Measurements from ENCODE around the gene DPYD. TPM values are rescaled to one million over a fixed set of nuclear protein-coding genes. Genes with fewer than 3 reads are reported as not detected.
A peak's percentile ranks its signal among the peaks of the same experiment; 100 is the strongest.

DPYD gene
- total RNA-seq, 1 experiment from 2014 or later: 0.46 TPM

- DNase-seq (ENCODE audit: low spot score) (no peak), ATAC-seq (no peak)
- Mint-ChIP-seq H3K9me3 (no peaks in the 10 kb centered on the region), H3K27me3 (ENCODE audit: low read depth) (peaks cover 27% of the 10 kb centered on the region), H3K27ac (no peak overlapping the region), H3K4me3 (peak overlapping the region; percentile 88), H3K4me1 (peaks cover 18% of the 10 kb centered on the region), H3K36me3 (no peaks in the 10 kb centered on the region)
- CTCF ChIA-PET: interaction anchor here (2.8 kb wide), 1 partner anchor 134 kb away, joined by 7 read pairs; no protein-coding TSS in a partner anchor
- POLR2A ChIA-PET: interaction anchor here (0.7 kb wide), 1 partner anchor 57 kb away, joined by 3 read pairs; no protein-coding TSS in a partner anchor
- no peak for TF ChIP-seq EMX1 (CRISPR knock-in tag; IDR thresholded peaks at IDR 0.05)
- no peak for TF ChIP-seq NFYB (CRISPR knock-in tag; conservative IDR thresholded peaks at IDR 0.05; ENCODE audit: low read depth)
- no peak for TF ChIP-seq ZNF423 (CRISPR knock-in tag; IDR thresholded peaks at IDR 0.05)
- TF ChIP-seq OVOL2 (CRISPR knock-in tag; IDR thresholded peaks at IDR 0.05; ENCODE audit: borderline replicate concordance): no peak
- no peak for TF ChIP-seq CREB1 (CRISPR knock-in tag; IDR thresholded peaks at IDR 0.05)
These were observed 1.1 kb downstream of the DPYD start for GRCh38 chr1:97919585-97920261.

- Mint-ChIP-seq H3K4me3 (no peak overlapping the region), H3K4me1 (peaks cover 18% of the 10 kb centered on the region), H3K27ac (no peak overlapping the region), H3K27me3 (ENCODE audit: low read depth) (peaks cover 27% of the 10 kb centered on the region), H3K9me3 (no peaks in the 10 kb centered on the region), H3K36me3 (no peaks in the 10 kb centered on the region)
- ChIA-PET POLR2A (no interaction called here), CTCF (no interaction called here)
- TF ChIP-seq GRHL2 (CRISPR knock-in tag; IDR thresholded peaks at IDR 0.05; ENCODE audit: insufficient replicate concordance, severe bottlenecking) (no peak), CREM (CRISPR knock-in tag; IDR thresholded peaks at IDR 0.05) (no peak), ELF4 (CRISPR knock-in tag; IDR thresholded peaks at IDR 0.05; ENCODE audit: low read depth) (no peak), FOXJ3 (CRISPR knock-in tag; IDR thresholded peaks at IDR 0.05; ENCODE audit: borderline replicate concordance) (no peak), NFYB (CRISPR knock-in tag; conservative IDR thresholded peaks at IDR 0.05; ENCODE audit: low read depth) (no peak), FOXP4 (CRISPR knock-in tag; IDR thresholded peaks at IDR 0.05) (no peak), CDX4 (CRISPR knock-in tag; IDR thresholded peaks at IDR 0.05; ENCODE audit: borderline replicate concordance) (no peak), PREB (CRISPR knock-in tag; IDR thresholded peaks at IDR 0.05; ENCODE audit: borderline replicate concordance) (no peak), ATF2 (CRISPR knock-in tag; IDR thresholded peaks at IDR 0.05; ENCODE audit: borderline replicate concordance, low read depth) (no peak), E2F1 (CRISPR knock-in tag; IDR thresholded peaks at IDR 0.05) (no peak), AR (CRISPR knock-in tag; IDR thresholded peaks at IDR 0.05) (no peak), PRDM15 (CRISPR knock-in tag; IDR thresholded peaks at IDR 0.05) (no peak), ZNF263 (CRISPR knock-in tag; IDR thresholded peaks at IDR 0.05; ENCODE audit: low read depth) (no peak), ESRRA (CRISPR knock-in tag; IDR thresholded peaks at IDR 0.05; ENCODE audit: borderline replicate concordance) (no peak), CREB1 (CRISPR knock-in tag; IDR thresholded peaks at IDR 0.05) (no peak), KAT7 (CRISPR knock-in tag; IDR thresholded peaks at IDR 0.05; ENCODE audit: borderline replicate concordance) (no peak)
- no peak for ATAC-seq
- no peak for DNase-seq (ENCODE audit: low spot score)
These were observed 1.9 kb downstream of the DPYD start for GRCh38 chr1:97918961-97919360.

All from WTC11 (cell line).